BLaER1 (cell line): ENCODE results near the gene LCN6.
"Not testable (repeated sequence)": the region's sequence is repeated elsewhere in the genome, so short reads cannot be mapped to it uniquely, and the experiment has no call there.

Experiments used
- H3K27ac ChIP-seq: shearing (Covaris generic); formaldehyde crosslinking; 2 replicates; pipeline ENCODE4 v1.8.1; 2022
- H3K27me3 ChIP-seq: shearing (Covaris generic); formaldehyde crosslinking; 2 replicates; pipeline ENCODE4 v1.8.1; 2022
- H3K36me3 ChIP-seq: shearing (Covaris generic); formaldehyde crosslinking; 2 replicates; pipeline ENCODE4 v1.8.1; 2022
- H3K4me1 ChIP-seq: shearing (Covaris generic); formaldehyde crosslinking; 2 replicates; pipeline ENCODE4 v1.8.1; 2022
- H3K4me2 ChIP-seq: shearing (Covaris generic); formaldehyde crosslinking; 2 replicates; pipeline ENCODE4 v1.8.1; 2022
- H3K4me3 ChIP-seq: shearing (Covaris generic); formaldehyde crosslinking; 2 replicates; pipeline ENCODE4 v1.8.1; 2022
- H3K9ac ChIP-seq: shearing (Covaris generic); formaldehyde crosslinking; 2 replicates; pipeline ENCODE4 v1.8.1; 2022
- H3K9me3 ChIP-seq: shearing (Covaris generic); formaldehyde crosslinking; 2 replicates; pipeline ENCODE4 v1.8.1; 2022
- H4K20me1 ChIP-seq: shearing (Covaris generic); formaldehyde crosslinking; 2 replicates; pipeline ENCODE4 v1.8.1; 2022
- Cebpa-rat ChIP-seq: shearing (Covaris generic); IDR thresholded peaks from 2 replicates; pipeline ENCODE4 v1.8.1; 2022

LCN6 gene

GRCh38 chr9:136714096-136714892 lies 34.0 kb downstream of the LCN6 start:
- H4K20me1 ChIP-seq, result peaks cover 61% of the 10 kb centered on the region
- H3K4me2 ChIP-seq, result peak overlapping the region; percentile 97
- no peaks in the 10 kb centered on the region for H3K9me3 ChIP-seq
- H3K27me3 ChIP-seq, result no peaks in the 10 kb centered on the region
- H3K36me3 ChIP-seq, result peaks cover 28% of the 10 kb centered on the region
- peak overlapping the region; percentile 92 for H3K27ac ChIP-seq
- H3K4me3 ChIP-seq, result peak overlapping the region; percentile 94
- peaks cover 86% of the 10 kb centered on the region for H3K4me1 ChIP-seq
- TF ChIP-seq Cebpa-rat, result no peak
- peak overlapping the region; percentile 93 for H3K9ac ChIP-seq

GRCh38 chr9:136713550-136713949 lies 34.8 kb downstream of the LCN6 start:
- Histone ChIP-seq H3K4me1 (peaks cover 86% of the 10 kb centered on the region), H3K27ac (peak overlapping the region; percentile 92), H4K20me1 (peaks cover 54% of the 10 kb centered on the region), H3K36me3 (peaks cover 28% of the 10 kb centered on the region), H3K4me2 (peak overlapping the region; percentile 97), H3K9ac (peak overlapping the region; percentile 93), H3K4me3 (peak overlapping the region; percentile 94), H3K27me3 (no peaks in the 10 kb centered on the region), H3K9me3 (no peaks in the 10 kb centered on the region)
- no peak for TF ChIP-seq Cebpa-rat

GRCh38 chr9:136712690-136713544 lies 35.4 kb downstream of the LCN6 start:
- Histone ChIP-seq H3K4me3 (peak overlapping the region; percentile 94), H3K4me2 (peak overlapping the region; percentile 97), H3K36me3 (peaks cover 25% of the 10 kb centered on the region), H3K9ac (peak overlapping the region; percentile 93), H3K4me1 (peaks cover 86% of the 10 kb centered on the region), H3K9me3 (no peaks in the 10 kb centered on the region), H3K27me3 (no peaks in the 10 kb centered on the region), H3K27ac (peak overlapping the region; percentile 92), H4K20me1 (peaks cover 48% of the 10 kb centered on the region)
- no peak for TF ChIP-seq Cebpa-rat

GRCh38 chr9:136711751-136712689 lies 36.3 kb downstream of the LCN6 start, which contains the start of gene DIPK1B:
Gene DIPK1B, plus strand, starts transcription at chr9:136712572. Its CDS starts 94 bp downstream, at chr9:136712666.
- H3K9me3 ChIP-seq, result no peaks in the 10 kb centered on the region
- H3K9ac ChIP-seq, result peak within 1 kb of the TSS; percentile 93
- H3K27me3 ChIP-seq, result no peaks in the 10 kb centered on the region
- peak within 1 kb of the TSS; percentile 94 for H3K4me3 ChIP-seq
- peaks cover 86% of the 10 kb centered on the region for H3K4me1 ChIP-seq
- no peak for TF ChIP-seq Cebpa-rat
- peak within 1 kb of the TSS; percentile 92 for H3K27ac ChIP-seq
- peaks cover 21% of the 10 kb centered on the region for H3K36me3 ChIP-seq
- H4K20me1 ChIP-seq, result peaks cover 39% of the 10 kb centered on the region
- peak within 1 kb of the TSS; percentile 97 for H3K4me2 ChIP-seq

- H3K9me3 ChIP-seq, H3K27me3 ChIP-seq, H3K9ac ChIP-seq, H3K27ac ChIP-seq: not testable (repeated sequence)
- Histone ChIP-seq H4K20me1 (peaks cover 31% of the 10 kb centered on the region), H3K4me2 (peak overlapping the region; percentile 97), H3K4me1 (peaks cover 82% of the 10 kb centered on the region), H3K4me3 (peak overlapping the region; percentile 94; the same call in 1 of the 2 replicates), H3K36me3 (peaks cover 15% of the 10 kb centered on the region)
Observed at GRCh38 chr9:136711219-136711648, 37.1 kb downstream of the LCN6 start.

- H3K27ac ChIP-seq, result no peak overlapping the region
- H3K4me3 ChIP-seq, result no peak overlapping the region
- peaks cover 81% of the 10 kb centered on the region for H3K4me1 ChIP-seq
- H3K9ac ChIP-seq, result no peak overlapping the region
- H3K36me3 ChIP-seq, result peaks cover 8% of the 10 kb centered on the region
- H3K9me3 ChIP-seq, result no peaks in the 10 kb centered on the region
- H4K20me1 ChIP-seq, result peaks cover 24% of the 10 kb centered on the region
- no peak for TF ChIP-seq Cebpa-rat
- no peaks in the 10 kb centered on the region for H3K27me3 ChIP-seq
- 0 out of 2 replicates have a peak overlapping the region, but pooled peaks have one; percentile 60 for H3K4me2 ChIP-seq
Observed at GRCh38 chr9:136710543-136710942, 37.8 kb downstream of the LCN6 start.

GRCh38 chr9:136709454-136710109 lies 38.7 kb downstream of the LCN6 start:
- no peaks in the 10 kb centered on the region for H3K9me3 ChIP-seq
- H3K27me3 ChIP-seq, result no peaks in the 10 kb centered on the region
- H3K36me3 ChIP-seq, result no peaks in the 10 kb centered on the region
- H3K9ac ChIP-seq, result no peak overlapping the region
- no peak overlapping the region for H3K4me3 ChIP-seq
- no peak for TF ChIP-seq Cebpa-rat
- H3K4me2 ChIP-seq, result peak overlapping the region; percentile 60
- 0 out of 2 replicates have a peak overlapping the region, but pooled peaks have one; percentile 11 for H3K27ac ChIP-seq
- H4K20me1 ChIP-seq, result peaks cover 14% of the 10 kb centered on the region
- peaks cover 81% of the 10 kb centered on the region for H3K4me1 ChIP-seq

- H3K27me3 ChIP-seq, result no peaks in the 10 kb centered on the region
- H3K27ac ChIP-seq, result peak overlapping the region; percentile 45
- no peaks in the 10 kb centered on the region for H4K20me1 ChIP-seq
- H3K36me3 ChIP-seq, result no peaks in the 10 kb centered on the region
- no peaks in the 10 kb centered on the region for H3K9me3 ChIP-seq
- peak overlapping the region; percentile 9; the same call in 1 of the 2 replicates for H3K9ac ChIP-seq
- no peak overlapping the region for H3K4me3 ChIP-seq
- no peak for TF ChIP-seq Cebpa-rat
- peaks cover 83% of the 10 kb centered on the region for H3K4me1 ChIP-seq
- peak overlapping the region; percentile 60 for H3K4me2 ChIP-seq
Observed at GRCh38 chr9:136707849-136708517, 40.3 kb downstream of the LCN6 start.
